SK-N-SH (cell line): ENCODE data around the gene TRANK1. TPM values are rescaled to one million over a fixed set of nuclear protein-coding genes. Genes with fewer than 3 reads are reported as not detected.

ENCODE experiments used
- CTCF ChIA-PET: fragments of 300-600, 350-600 bp; formaldehyde crosslinking; extraction: SDS; loops from one replicate; lab custom pipeline; 2021; lab: Yijun Ruan, JAX
- POLR2A ChIA-PET: fragments of 350-600 bp; sonication (Branson Sonifier 250); formaldehyde crosslinking; extraction: SDS; loops from one replicate; lab custom pipeline; 2020; ENCODE audit warnings: antibody characterized with exemption, inconsistent platforms; lab: Yijun Ruan, JAX
- DNase-seq: peaks from one replicate; pipeline ENCODE4 v3.0.0; 2012
- H2AFZ ChIP-seq: fragments of 200-600 bp; sonication (generic); 2 replicates; pipeline ENCODE4 v1.8.1; 2016; ENCODE audit warnings: antibody characterized with exemption, mild to moderate bottlenecking, low read depth
- H3F3A ChIP-seq: fragments of 200-600 bp; sonication (generic); replicated peaks from 2 replicates; pipeline ENCODE3; 2016; ENCODE audit warnings: antibody characterized with exemption, mild to moderate bottlenecking; ENCODE audit not compliant: insufficient read depth
- H3K27ac ChIP-seq, 2 experiments: fragments of 200-500 bp in 1 of 2; fragments of 200-600 bp in 1 of 2; sonication (Bioruptor generic) in 1 of 2; sonication (generic), shearing (Covaris generic) in 1 of 2; 2 replicates each; pipeline versions ENCODE4 v1.5.1 to v1.6.1; 2014 to 2016; ENCODE audit warnings: low read depth in 2 of 2, inconsistent platforms in 1 of 2, low read length in 1 of 2, mild to moderate bottlenecking in 1 of 2, mixed read lengths in 1 of 2
- H3K27me3 ChIP-seq: fragments of 200-600 bp; sonication (generic), shearing (Covaris generic); 2 replicates; pipeline ENCODE4 v1.6.1; 2016; ENCODE audit warnings: mixed run types; ENCODE audit not compliant: insufficient read depth
- H3K36me3 ChIP-seq, 2 experiments: fragments of 200-500 bp in 1 of 2; fragments of 200-600 bp in 1 of 2; sonication (Bioruptor generic) in 1 of 2; sonication (generic) in 1 of 2; replicated peaks in 1 of 2; 2 replicates each; pipeline versions ENCODE3 to v1.5.1; 2014 to 2016; ENCODE audit warnings: low read length in 1 of 2, mild to moderate bottlenecking in 1 of 2; ENCODE audit not compliant: insufficient read depth in 2 of 2, control insufficient read depth in 1 of 2
- H3K4me1 ChIP-seq, 2 experiments: fragments of 200-500 bp in 1 of 2; fragments of 200-600 bp in 1 of 2; sonication (Bioruptor generic) in 1 of 2; sonication (generic), shearing (Covaris generic) in 1 of 2; 2 replicates each; pipeline versions ENCODE4 v1.5.1 to v1.6.1; 2014 to 2016; ENCODE audit warnings: low read depth in 1 of 2, low read length in 1 of 2, mixed run types in 1 of 2; ENCODE audit not compliant: insufficient read depth in 2 of 2, control insufficient read depth in 1 of 2
- H3K4me2 ChIP-seq: fragments of 200-600 bp; sonication (generic), shearing (Covaris generic); 2 replicates; pipeline ENCODE4 v1.6.1; 2017; ENCODE audit warnings: mixed run types
- H3K4me3 ChIP-seq, 2 experiments: fragments of 200-500 bp in 1 of 2; fragments of 200-600 bp in 1 of 2; sonication (Bioruptor generic) in 1 of 2; sonication (generic), shearing (Covaris generic) in 1 of 2; 2 replicates each; pipeline versions ENCODE4 v1.5.1 to v1.8.1; 2014 to 2016; ENCODE audit warnings: low read depth in 2 of 2, inconsistent platforms in 1 of 2, low read length in 1 of 2, mild to moderate bottlenecking in 1 of 2, mixed read lengths in 1 of 2, moderate library complexity in 1 of 2
- H3K79me2 ChIP-seq: fragments of 200-600 bp; sonication (generic); 2 replicates; pipeline ENCODE4 v1.8.1; 2017; ENCODE audit warnings: mild to moderate bottlenecking; ENCODE audit not compliant: insufficient read depth
- H3K9ac ChIP-seq: fragments of 200-600 bp; sonication (generic); 2 replicates; pipeline ENCODE4 v1.6.1; 2017; ENCODE audit warnings: mixed run types
- H3K9me2 ChIP-seq: fragments of 200-600 bp; sonication (generic); 2 replicates; pipeline ENCODE4 v1.6.1; 2017; ENCODE audit warnings: mixed run types
- H3K9me3 ChIP-seq: fragments of 200-600 bp; sonication (generic); 2 replicates; pipeline ENCODE4 v1.6.1; 2017; ENCODE audit warnings: mixed run types, mild to moderate bottlenecking, moderate library complexity
- H4K20me1 ChIP-seq: fragments of 200-600 bp; sonication (generic); 2 replicates; pipeline ENCODE4 v1.6.1; 2017; ENCODE audit warnings: mild to moderate bottlenecking, mixed run types; ENCODE audit not compliant: insufficient read depth
- CHD2 ChIP-seq: fragments of 150-350 bp; IDR thresholded peaks from 2 replicates; pipeline ENCODE4 v1.6.1; 2018; ENCODE audit warnings: low read length; ENCODE audit not compliant: partially characterized antibody
- ELF1 ChIP-seq: IDR thresholded peaks from 2 replicates; pipeline ENCODE4 v1.4.0; 2012
- EP300 ChIP-seq, 2 experiments: IDR thresholded peaks; 2 replicates each; pipeline versions ENCODE4 v1.4.0 to v1.6.1; 2012; ENCODE audit warnings: borderline replicate concordance in 1 of 2, low read depth in 1 of 2, low read length in 1 of 2
- FOXJ3 ChIP-seq: sonication (generic); formaldehyde crosslinking; IDR thresholded peaks from 2 replicates; pipeline ENCODE4 v1.5.1; 2020; ENCODE audit warnings: mild to moderate bottlenecking, missing genetic modification reagents
- FOXM1 ChIP-seq: IDR thresholded peaks from 2 replicates; pipeline ENCODE4 v1.4.0; 2012; ENCODE audit warnings: low read depth, mild to moderate bottlenecking
- GABPA ChIP-seq: IDR thresholded peaks from 2 replicates; pipeline ENCODE4 v1.4.0; 2012; ENCODE audit warnings: low read depth, mild to moderate bottlenecking
- GATA2 ChIP-seq: sonication (generic); formaldehyde crosslinking; IDR thresholded peaks from 2 replicates; pipeline ENCODE4 v1.5.0; 2020; ENCODE audit warnings: mild to moderate bottlenecking, missing genetic modification reagents
- IRF3 ChIP-seq: fragments of 150-350 bp; IDR thresholded peaks from 2 replicates; pipeline ENCODE4 v1.6.1; 2016; ENCODE audit warnings: mild to moderate bottlenecking, low read depth, low read length
- JUND ChIP-seq: IDR thresholded peaks from 2 replicates; pipeline ENCODE4 v1.4.0; 2012
- MEF2A ChIP-seq: IDR thresholded peaks from 2 replicates; pipeline ENCODE4 v1.4.0; 2012; ENCODE audit warnings: low read depth, borderline replicate concordance
- MXI1 ChIP-seq: IDR thresholded peaks from 2 replicates; pipeline ENCODE4 v1.6.1; 2012; ENCODE audit warnings: mild to moderate bottlenecking, low read depth, low read length, improper control_type of control experiment
- NRF1 ChIP-seq: IDR thresholded peaks from 2 replicates; pipeline ENCODE4 v1.6.1; 2012; ENCODE audit warnings: low read depth, mild to moderate bottlenecking, low read length
- POLR2AphosphoS5 ChIP-seq: IDR thresholded peaks from 2 replicates; pipeline ENCODE4 v1.6.1; 2012; ENCODE audit warnings: low read depth, low read length
- RAD21 ChIP-seq: IDR thresholded peaks from 2 replicates; pipeline ENCODE4 v1.6.1; 2012; ENCODE audit warnings: mild to moderate bottlenecking, low read length
- RCOR1 ChIP-seq: fragments of 150-350 bp; IDR thresholded peaks from 2 replicates; pipeline ENCODE4 v1.6.1; 2017; ENCODE audit warnings: antibody characterized with exemption, low read length
- REST ChIP-seq: IDR thresholded peaks from 2 replicates; pipeline ENCODE4 v1.6.1; 2012; ENCODE audit warnings: mild to moderate bottlenecking, low read depth, low read length, moderate library complexity
- RFX5 ChIP-seq: IDR thresholded peaks from 2 replicates; pipeline ENCODE4 v1.6.1; 2012; ENCODE audit warnings: mild to moderate bottlenecking, improper control_type of control experiment, low read length
- RXRA ChIP-seq: IDR thresholded peaks from 2 replicates; pipeline ENCODE4 v1.4.0; 2012; ENCODE audit warnings: low read depth, mild to moderate bottlenecking, borderline replicate concordance
- SMC3 ChIP-seq: IDR thresholded peaks from 2 replicates; pipeline ENCODE4 v1.6.1; 2012; ENCODE audit warnings: low read depth, low read length, improper control_type of control experiment
- TAF1 ChIP-seq: IDR thresholded peaks from 2 replicates; pipeline ENCODE4 v1.6.1; 2012; ENCODE audit warnings: low read depth, mild to moderate bottlenecking, low read length, moderate library complexity, borderline replicate concordance
- TCF12 ChIP-seq: IDR thresholded peaks from 2 replicates; pipeline ENCODE4 v1.4.0; 2012
- USF1 ChIP-seq: IDR thresholded peaks from 2 replicates; pipeline ENCODE4 v1.4.0; 2012; ENCODE audit warnings: low read depth, borderline replicate concordance
- WGBS: methylation state at CpG from one replicate; pipeline ENCODE4 v1.1.6; 2017; ENCODE audit warnings: low lambda C conversion rate; 5-methylcytosine and 5-hydroxymethylcytosine counted together
- polyA plus RNA-seq, 3 experiments: library from polyadenylated mRNA; depleted of rRNA; stranded (reverse); fragments of >200 nt; gene quantifications; 2 replicates each; pipeline ENCODE4 v1.2.3, GENCODE V29; 2012

TRANK1 gene
- polyA plus RNA-seq, 1 of the 3 experiments (the other 2 are of a cell fraction): 0.16 TPM

GRCh38 chr3:36866368-36866767 lies 78.5 kb downstream of the TRANK1 start:
- Histone ChIP-seq H3K9ac (no peak overlapping the region), H3K27me3 (peaks cover 4% of the 10 kb centered on the region; the same call in 1 of the 2 replicates), H2AFZ (no peak overlapping the region), H3K9me2 (no peaks in the 10 kb centered on the region), H3K4me2 (no peak overlapping the region), H3K9me3 (no peaks in the 10 kb centered on the region), H3K4me3 (no peak overlapping the region), H3K4me1 (peaks cover 0 to 9% of the 10 kb centered on the region in 2 experiments; a peak in 2 of 4 replicates), H3K27ac (no peak overlapping the region), H3K36me3 (no peaks in the 10 kb centered on the region), H4K20me1 (no peaks in the 10 kb centered on the region), H3K79me2 (no peaks in the 10 kb centered on the region), H3F3A (no peaks in the 10 kb centered on the region)
- WGBS: 52% methylated on average over 2 of the region's 2 CpGs
- CTCF ChIA-PET: interaction anchor here (1.1 to 7.4 kb wide), 5 partner anchors 91 to 901 kb away, joined by 3 to 182 read pairs (median 17); no protein-coding TSS in a partner anchor
- POLR2A ChIA-PET: no interaction called here
- no peak for DNase-seq
- TF ChIP-seq EP300 (IDR thresholded peaks at IDR 0.05; ENCODE audit: borderline replicate concordance in 1 of 2, low read depth in 1 of 2, low read length in 1 of 2) (no peak), TAF1 (no peak), MEF2A (no peak), FOXM1 (no peak), FOXJ3 (CRISPR knock-in tag) (no peak), RCOR1 (no peak), RXRA (no peak), POLR2AphosphoS5 (no peak), MXI1 (no peak), GABPA (no peak), JUND (no peak), REST (no peak), NRF1 (no peak)

- H3K4me3 ChIP-seq: no peak overlapping the region
- no peaks in the 10 kb centered on the region for H3F3A ChIP-seq
- H3K4me2 ChIP-seq: no peak overlapping the region
- 57% methylated on average over 5 of the region's 5 CpGs for WGBS
- no peaks in the 10 kb centered on the region for H3K9me3 ChIP-seq
- H3K27ac ChIP-seq: no peak overlapping the region
- H3K79me2 ChIP-seq: no peaks in the 10 kb centered on the region
- no peak for DNase-seq
- H3K9ac ChIP-seq: no peak overlapping the region
- H3K36me3 ChIP-seq: no peaks in the 10 kb centered on the region
- no peaks in the 10 kb centered on the region for H4K20me1 ChIP-seq
- H3K9me2 ChIP-seq: no peaks in the 10 kb centered on the region
- H2AFZ ChIP-seq: no peak overlapping the region
- H3K4me1 ChIP-seq: peaks cover 0 to 9% of the 10 kb centered on the region in 2 experiments; a peak in 2 of 4 replicates
- ChIA-PET POLR2A (no interaction called here), CTCF (interaction anchor here (1.0 to 1.5 kb wide), 4 partner anchors 9 to 135 kb away, joined by 3 read pairs; no protein-coding TSS in a partner anchor)
- H3K27me3 ChIP-seq: peaks cover 4% of the 10 kb centered on the region; the same call in 1 of the 2 replicates
- TF ChIP-seq RCOR1 (no peak), GATA2 (no peak), FOXJ3 (CRISPR knock-in tag) (no peak), ELF1 (no peak), RXRA (no peak), CHD2 (no peak), MXI1 (no peak), EP300 (IDR thresholded peaks at IDR 0.05; ENCODE audit: borderline replicate concordance in 1 of 2, low read depth in 1 of 2, low read length in 1 of 2) (no peak), RAD21 (no peak), SMC3 (no peak), IRF3 (no peak), TCF12 (no peak), USF1 (no peak), POLR2AphosphoS5 (no peak), FOXM1 (no peak), RFX5 (no peak)
These were observed 80.4 kb downstream of the TRANK1 start for GRCh38 chr3:36864180-36865053.
